ENCODE data around the gene ADRA2B. TPM values are rescaled to one million over a fixed set of nuclear protein-coding genes. Genes with fewer than 3 reads are reported as not detected.
"Not testable (repeated sequence)": the region's sequence is repeated elsewhere in the genome, so short reads cannot be mapped to it uniquely, and the experiment has no call there.

ADRA2B gene
- 1 to 10 TPM; 1.7 to 2.1 TPM for total RNA-seq

GRCh38 chr2:96116424-96116878 lies at the start of gene ADRA2B:
ADRA2B (minus strand) TSS chr2:96116571; CDS start chr2:96116149, 422 bp downstream.
- Mint-ChIP-seq H3K4me3 (peak within 1 kb of the TSS; percentile 86), H3K27ac (peak within 1 kb of the TSS; percentile 67), H3K4me1 (ENCODE audit: low read depth) (peaks cover 25% of the 10 kb centered on the region), H3K36me3 (ENCODE audit: insufficient read depth in 2 of 2) (peaks cover 0 to 4% of the 10 kb centered on the region in 2 donors), H3K27me3 (ENCODE audit: low read depth) (peaks cover 44% of the 10 kb centered on the region), H3K9me3 (no peaks in the 10 kb centered on the region)
- peak; percentile 71 to 78 for DNase-seq
- peak; percentile 66 to 69 for ATAC-seq (replicated peaks in 1 of 2)

- ATAC-seq (replicated peaks in 1 of 2), result peak; percentile 82 to 85
- Mint-ChIP-seq H3K27me3 (ENCODE audit: low read depth) (no peaks in the 10 kb centered on the region), H3K27ac (peak overlapping the region; percentile 93), H3K9me3 (peaks cover 3 to 5% of the 10 kb centered on the region in 2 donors), H3K36me3 (ENCODE audit: insufficient read depth in 2 of 2) (peaks cover 4 to 7% of the 10 kb centered on the region in 2 donors), H3K4me3 (peak overlapping the region; percentile 82 to 86), H3K4me1 (ENCODE audit: low read depth) (peaks cover 94% of the 10 kb centered on the region)
- peak; percentile 86 to 88 for DNase-seq
Measured at GRCh38 chr2:96164459-96165184, 48.3 kb upstream of the ADRA2B start.

GRCh38 chr2:96163768-96164429 lies 47.5 kb upstream of the ADRA2B start:
- Mint-ChIP-seq H3K9me3 (peaks cover 3% of the 10 kb centered on the region in 2 donors), H3K36me3 (ENCODE audit: insufficient read depth in 2 of 2) (peaks cover 2 to 4% of the 10 kb centered on the region in 2 donors), H3K4me3 (peak overlapping the region; percentile 82 to 86), H3K27me3 (ENCODE audit: low read depth) (no peaks in the 10 kb centered on the region), H3K4me1 (ENCODE audit: low read depth) (peaks cover 95% of the 10 kb centered on the region), H3K27ac (peak overlapping the region; percentile 93)
- peak; percentile 64 to 69 for ATAC-seq (replicated peaks in 1 of 2)
- peak; percentile 87 to 90 for DNase-seq

DNA sequence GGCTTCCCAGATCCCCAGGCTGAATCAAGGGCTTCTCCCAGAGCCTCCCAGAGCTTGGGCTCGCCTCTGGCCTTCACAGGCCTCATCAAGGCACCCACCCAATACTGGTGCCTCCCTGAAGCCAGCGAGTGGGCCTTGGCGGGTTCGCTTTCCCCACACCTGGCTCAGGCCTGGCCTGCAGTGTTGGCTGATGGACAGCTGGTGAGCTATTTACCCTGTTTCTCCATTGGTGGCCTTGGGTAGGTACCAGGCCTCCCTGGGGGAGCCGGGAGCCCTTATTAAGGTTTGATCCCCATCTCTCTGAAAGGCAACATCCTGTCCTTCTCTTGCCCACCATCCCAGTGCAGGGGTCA lies 47.0 kb upstream of the ADRA2B start:
- H3K4me3 Mint-ChIP-seq, result peak overlapping the region; percentile 82 to 86
- peaks cover 2 to 4% of the 10 kb centered on the region in 2 donors for H3K36me3 Mint-ChIP-seq (ENCODE audit: insufficient read depth in 2 of 2)
- ATAC-seq (replicated peaks in 1 of 2) (no peak), DNase-seq (no peak)
- H3K27ac Mint-ChIP-seq, result peak overlapping the region; percentile 93
- no peaks in the 10 kb centered on the region for H3K27me3 Mint-ChIP-seq (ENCODE audit: low read depth)
- H3K4me1 Mint-ChIP-seq (ENCODE audit: low read depth), result peaks cover 95% of the 10 kb centered on the region
- peaks cover 3% of the 10 kb centered on the region in 2 donors for H3K9me3 Mint-ChIP-seq

- H3K4me1 Mint-ChIP-seq (ENCODE audit: low read depth), result peaks cover 97% of the 10 kb centered on the region
- H3K9me3 Mint-ChIP-seq, result peaks cover 3% of the 10 kb centered on the region in 2 donors
- peak overlapping the region; percentile 51 to 72 for H3K4me3 Mint-ChIP-seq
- H3K27me3 Mint-ChIP-seq (ENCODE audit: low read depth), result no peaks in the 10 kb centered on the region
- peaks cover 2 to 4% of the 10 kb centered on the region in 2 donors for H3K36me3 Mint-ChIP-seq (ENCODE audit: insufficient read depth in 2 of 2)
- ATAC-seq (replicated peaks in 1 of 2), result no peak
- DNase-seq, result peak in 1 of 2 donors; percentile 47
- H3K27ac Mint-ChIP-seq, result peak overlapping the region; percentile 45
Measured at GRCh38 chr2:96161898-96162297, 45.5 kb upstream of the ADRA2B start.

DNA sequence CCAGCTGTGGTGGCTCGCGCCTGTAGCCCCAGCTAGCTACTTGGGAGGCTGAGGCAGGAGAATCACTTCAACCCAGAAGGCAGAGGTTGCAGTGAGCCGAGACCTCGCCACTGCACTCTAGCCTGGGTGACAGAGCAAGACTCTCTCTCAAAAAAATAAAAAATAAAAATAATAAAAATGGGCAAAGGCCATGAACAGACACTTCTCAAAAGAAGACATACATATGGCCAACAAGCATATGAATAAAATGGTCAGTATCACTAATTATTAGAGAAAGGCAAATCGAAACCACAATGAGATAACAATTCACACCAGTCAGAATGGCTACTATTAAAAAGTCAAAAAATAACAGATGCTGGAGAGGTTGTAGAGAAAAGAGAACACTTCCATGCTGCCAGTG lies 44.0 kb upstream of the ADRA2B start:
- ATAC-seq (replicated peaks in 1 of 2); H3K36me3 Mint-ChIP-seq (ENCODE audit: insufficient read depth in 2 of 2); DNase-seq; H3K9me3 Mint-ChIP-seq; H3K27me3 Mint-ChIP-seq (ENCODE audit: low read depth): not testable (repeated sequence)
- peak overlapping the region in 1 of 2 donors; percentile 34 for H3K4me3 Mint-ChIP-seq
- H3K4me1 Mint-ChIP-seq (ENCODE audit: low read depth), result peaks cover 98% of the 10 kb centered on the region
- H3K27ac Mint-ChIP-seq, result peak overlapping the region; percentile 17

DNA sequence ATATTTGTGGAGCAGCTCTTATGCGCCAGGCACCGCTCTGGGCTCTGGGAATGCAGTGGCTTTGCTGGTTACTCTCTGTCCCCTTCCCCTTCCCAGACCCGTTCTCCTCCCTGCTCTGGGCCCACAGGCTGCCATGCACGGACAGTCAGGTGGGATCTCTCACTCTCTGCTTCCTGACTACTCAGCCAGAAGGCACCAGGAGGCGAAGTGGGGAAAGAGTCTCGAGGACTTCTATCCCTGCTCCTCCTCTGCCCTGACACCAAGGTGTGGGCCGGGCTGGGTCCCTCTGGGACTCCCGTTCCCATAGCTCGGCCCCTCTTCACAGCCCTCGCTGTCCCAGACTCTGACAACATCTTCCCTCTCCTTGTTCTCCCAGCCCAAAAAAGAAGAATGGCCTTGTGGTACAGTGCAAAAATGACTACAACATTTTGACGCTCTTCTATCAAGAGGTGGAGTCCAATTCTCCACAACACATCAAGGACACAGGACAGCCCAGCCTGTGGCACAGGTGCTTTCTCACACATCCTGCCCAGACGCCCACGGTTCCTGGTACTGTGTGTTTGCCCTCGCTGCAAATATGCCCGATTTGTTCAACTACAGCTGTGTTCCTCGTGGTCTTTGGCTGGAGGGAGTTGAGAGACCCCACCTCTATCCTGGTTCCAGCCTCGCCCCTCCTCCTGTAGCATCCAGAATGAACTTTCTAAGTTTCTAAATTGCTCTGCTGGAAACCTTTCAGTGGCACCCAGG lies 42.9 kb upstream of the ADRA2B start:
- Mint-ChIP-seq H3K4me3 (peak overlapping the region; percentile 78 to 85), H3K27me3 (ENCODE audit: low read depth) (no peaks in the 10 kb centered on the region), H3K4me1 (ENCODE audit: low read depth) (peaks cover 98% of the 10 kb centered on the region), H3K9me3 (peaks cover 3% of the 10 kb centered on the region in 2 donors), H3K27ac (peak overlapping the region; percentile 94), H3K36me3 (ENCODE audit: insufficient read depth in 2 of 2) (peaks cover 2 to 4% of the 10 kb centered on the region in 2 donors)
- ATAC-seq (replicated peaks in 1 of 2) (peak; percentile 17 to 32), DNase-seq (peak; percentile 76 to 81)

GRCh38 chr2:96158554-96158940 lies 42.2 kb upstream of the ADRA2B start:
- no peak for DNase-seq
- ATAC-seq (replicated peaks in 1 of 2), result no peak
- peaks cover 94% of the 10 kb centered on the region for H3K4me1 Mint-ChIP-seq (ENCODE audit: low read depth)
- H3K36me3 Mint-ChIP-seq (ENCODE audit: insufficient read depth in 2 of 2), result peaks cover 2 to 4% of the 10 kb centered on the region in 2 donors
- peak overlapping the region; percentile 78 to 85 for H3K4me3 Mint-ChIP-seq
- H3K27ac Mint-ChIP-seq, result peak overlapping the region; percentile 96
- peaks cover 3% of the 10 kb centered on the region in 2 donors for H3K9me3 Mint-ChIP-seq
- H3K27me3 Mint-ChIP-seq (ENCODE audit: low read depth), result no peaks in the 10 kb centered on the region

GRCh38 chr2:96157649-96158553 lies 41.5 kb upstream of the ADRA2B start:
- peak; percentile 76 to 81 for ATAC-seq (replicated peaks in 1 of 2)
- Mint-ChIP-seq H3K9me3 (peaks cover 3% of the 10 kb centered on the region in 2 donors), H3K4me1 (ENCODE audit: low read depth) (peaks cover 94% of the 10 kb centered on the region), H3K36me3 (ENCODE audit: insufficient read depth in 2 of 2) (peaks cover 2 to 4% of the 10 kb centered on the region in 2 donors), H3K27ac (peak overlapping the region; percentile 96), H3K27me3 (ENCODE audit: low read depth) (no peaks in the 10 kb centered on the region), H3K4me3 (peak overlapping the region; percentile 78 to 85)
- DNase-seq, result peak; percentile 96 to 98

GRCh38 chr2:96156926-96157648 lies 40.7 kb upstream of the ADRA2B start:
- DNase-seq, result peak; percentile 40 to 47
- Mint-ChIP-seq H3K27ac (peak overlapping the region; percentile 96), H3K4me3 (peak overlapping the region; percentile 78 to 85), H3K36me3 (ENCODE audit: insufficient read depth in 2 of 2) (peaks cover 2 to 4% of the 10 kb centered on the region in 2 donors), H3K27me3 (ENCODE audit: low read depth) (no peaks in the 10 kb centered on the region), H3K4me1 (ENCODE audit: low read depth) (peaks cover 94% of the 10 kb centered on the region), H3K9me3 (peaks cover 3% of the 10 kb centered on the region in 2 donors)
- ATAC-seq (replicated peaks in 1 of 2), result peak; percentile 4 to 5

DNA sequence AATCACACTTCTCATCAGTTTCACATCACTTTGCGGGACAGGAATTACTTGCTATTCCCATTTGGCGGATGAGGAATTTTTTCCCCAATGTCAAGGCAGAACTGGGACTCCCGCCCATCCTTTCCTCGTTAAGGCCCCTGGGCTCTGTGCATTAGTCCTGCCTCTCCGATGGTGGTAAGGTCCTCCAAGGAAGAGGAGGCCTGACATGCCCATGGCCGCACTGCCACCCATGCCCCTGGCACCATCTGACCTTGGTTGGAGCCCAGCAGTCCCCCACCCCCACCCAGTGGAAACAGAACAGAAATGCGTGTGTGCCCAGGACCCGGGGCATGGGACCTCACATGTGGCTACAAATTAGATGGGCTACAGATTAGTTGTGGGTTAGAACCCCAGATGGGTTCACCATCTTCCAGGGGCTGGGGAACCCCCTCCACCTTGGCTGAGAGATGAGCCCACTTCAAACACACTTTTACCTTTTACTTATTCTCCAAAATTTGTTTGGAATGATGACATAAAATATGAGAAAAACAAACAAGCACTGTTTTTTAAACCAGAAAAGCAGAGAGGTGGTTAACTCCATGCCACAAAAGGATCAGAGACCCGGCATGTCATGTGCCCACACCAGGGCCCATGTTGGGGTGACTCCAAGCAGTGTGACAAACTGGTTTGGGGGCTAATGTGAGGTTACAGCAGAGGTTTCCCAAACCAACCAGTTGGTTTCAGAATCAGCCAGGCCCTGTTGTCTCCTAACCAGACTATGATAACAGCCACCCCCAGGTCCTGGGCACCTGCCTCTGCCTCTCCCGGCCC lies 39.8 kb upstream of the ADRA2B start:
- DNase-seq, result peak; percentile 82 to 88
- Mint-ChIP-seq H3K36me3 (ENCODE audit: insufficient read depth in 2 of 2) (peaks cover 2 to 4% of the 10 kb centered on the region in 2 donors), H3K9me3 (peaks cover 3% of the 10 kb centered on the region in 2 donors), H3K27me3 (ENCODE audit: low read depth) (no peaks in the 10 kb centered on the region), H3K27ac (peak overlapping the region; percentile 96), H3K4me1 (ENCODE audit: low read depth) (peaks cover 94% of the 10 kb centered on the region), H3K4me3 (peak overlapping the region; percentile 78 to 85)
- ATAC-seq (replicated peaks in 1 of 2), result peak; percentile 45 to 65

All from activated T-cell treated with anti-CD3 and anti-CD28 coated beads, Interleukin-2, amount 50 U/mL, for 72 hours (primary cell).